GM21825 (cell line): ENCODE measurements around the gene IL18.
"Not testable (repeated sequence)": the region's sequence is repeated elsewhere in the genome, so short reads cannot be mapped to it uniquely, and the experiment has no call there.

Source experiments
- ATAC-seq: cut with Tn5 transposase; IDR thresholded peaks from one replicate; pipeline ENCODE4 v1.9.1; 2021; ENCODE audit warnings: mild to moderate bottlenecking, moderate library complexity; ENCODE audit not compliant: unreplicated experiment

IL18 gene

GRCh38 chr11:112163875-112164685, at the start of gene IL18:
TSS of gene IL18 (minus strand) at chr11:112164094. CDS start at chr11:112155053, 9,041 bp downstream.
- ATAC-seq: no peak

- ATAC-seq: no peak
Measured at GRCh38 chr11:112212710-112213109, 48.8 kb upstream of the IL18 start.

- ATAC-seq: no peak
Measured at GRCh38 chr11:112212290-112212689, 48.4 kb upstream of the IL18 start.

GRCh38 chr11:112211536-112211935, 47.6 kb upstream of the IL18 start:
- ATAC-seq: no peak

- ATAC-seq: no peak
Measured at GRCh38 chr11:112210890-112211289, 47.0 kb upstream of the IL18 start.

GRCh38 chr11:112206071-112206470, 42.2 kb upstream of the IL18 start:
- ATAC-seq: no peak

- ATAC-seq: no peak
Measured at GRCh38 chr11:112200252-112200651, 36.4 kb upstream of the IL18 start.

GRCh38 chr11:112199101-112199500, 35.2 kb upstream of the IL18 start:
- not testable (repeated sequence) for ATAC-seq

- ATAC-seq: no peak
Measured at GRCh38 chr11:112196519-112197087, 32.7 kb upstream of the IL18 start.

- ATAC-seq: no peak
Measured at GRCh38 chr11:112195951-112196351, 32.1 kb upstream of the IL18 start.

GRCh38 chr11:112195113-112195512, 31.2 kb upstream of the IL18 start:
- not testable (repeated sequence) for ATAC-seq

GRCh38 chr11:112186304-112186703, 22.4 kb upstream of the IL18 start:
- no peak for ATAC-seq

- ATAC-seq: no peak
Measured at GRCh38 chr11:112185883-112186282, 22.0 kb upstream of the IL18 start.

- ATAC-seq: no peak
Measured at GRCh38 chr11:112182867-112183266, 19.0 kb upstream of the IL18 start.

GRCh38 chr11:112179601-112180000, 15.7 kb upstream of the IL18 start:
- peak; percentile 66 for ATAC-seq

GRCh38 chr11:112178936-112179335, 15.0 kb upstream of the IL18 start:
- ATAC-seq: no peak

GRCh38 chr11:112178428-112178827, 14.5 kb upstream of the IL18 start:
- ATAC-seq: no peak

GRCh38 chr11:112177589-112177988, 13.7 kb upstream of the IL18 start:
- no peak for ATAC-seq

GRCh38 chr11:112176077-112176476, 12.2 kb upstream of the IL18 start:
- ATAC-seq: no peak

GRCh38 chr11:112175599-112175952, 11.7 kb upstream of the IL18 start:
- ATAC-seq: no peak

GRCh38 chr11:112174789-112175598, 11.1 kb upstream of the IL18 start, which contains the start of gene BCO2:
TSS of gene BCO2 (plus strand) at chr11:112175512. CDS start at chr11:112175602, 90 bp downstream.
- ATAC-seq: peak; percentile 52

GRCh38 chr11:112173152-112173551, 9.3 kb upstream of the IL18 start:
- ATAC-seq: no peak
